SK-N-MC (cell line): ENCODE data around the gene MOK.
A peak's percentile ranks its signal among the peaks of the same experiment; 100 is the strongest.

Source experiments
- DNase-seq: peaks from one replicate; pipeline ENCODE4 v3.0.0-alpha.2; 2011; ENCODE audit warnings: low read depth, low spot score
- H3K27ac ChIP-seq: fragments of 200-600 bp; sonication (generic); 2 replicates; pipeline ENCODE4 v1.5.1; 2016; ENCODE audit warnings: mixed run types
- H3K36me3 ChIP-seq: fragments of 200-600 bp; sonication (generic); 2 replicates; pipeline ENCODE4 v1.6.1; 2017; ENCODE audit warnings: antibody characterized with exemption, low read length, mixed read lengths; ENCODE audit not compliant: insufficient read depth
- H3K4me3 ChIP-seq: fragments of 200-600 bp; sonication (generic); 2 replicates; pipeline ENCODE4 v1.5.1; 2016
- H3K9ac ChIP-seq: fragments of 200-600 bp; sonication (generic); 2 replicates; pipeline ENCODE4 v1.8.0; 2017; ENCODE audit warnings: mixed run types, mixed read lengths; ENCODE audit not compliant: insufficient read length
- H3K9me3 ChIP-seq: fragments of 200-600 bp; sonication (generic); 2 replicates; pipeline ENCODE4 v1.6.1; 2017; ENCODE audit warnings: low read depth, mild to moderate bottlenecking, antibody characterized with exemption, low read length, moderate library complexity, mixed read lengths
- EZH2 ChIP-seq: fragments of 200-600 bp; sonication (generic); IDR thresholded peaks from one replicate; pipeline ENCODE4 v1.6.1; 2017; ENCODE audit warnings: antibody characterized with exemption
- FOXP2 ChIP-seq: optimal IDR thresholded peaks from 2 replicates; pipeline ENCODE3; 2011; ENCODE audit warnings: mild to moderate bottlenecking, moderate library complexity; ENCODE audit not compliant: insufficient read depth; ENCODE audit errors: extremely low read length, control extremely low read depth
- POLR2AphosphoS5 ChIP-seq: IDR thresholded peaks from 2 replicates; pipeline ENCODE4 v1.6.1; 2012; ENCODE audit warnings: mild to moderate bottlenecking, low read depth, low read length, borderline replicate concordance

MOK gene

GRCh38 chr14:102235275-102235897, 69.6 kb downstream of the MOK start:
- H3K36me3 ChIP-seq, result no peaks in the 10 kb centered on the region
- no peak overlapping the region for H3K27ac ChIP-seq
- no peak for DNase-seq
- H3K9me3 ChIP-seq, result no peaks in the 10 kb centered on the region
- no peak for TF ChIP-seq POLR2AphosphoS5
- TF ChIP-seq EZH2, result no peak
- TF ChIP-seq FOXP2, result no peak
- H3K4me3 ChIP-seq, result no peak overlapping the region
- no peak overlapping the region for H3K9ac ChIP-seq

DNA sequence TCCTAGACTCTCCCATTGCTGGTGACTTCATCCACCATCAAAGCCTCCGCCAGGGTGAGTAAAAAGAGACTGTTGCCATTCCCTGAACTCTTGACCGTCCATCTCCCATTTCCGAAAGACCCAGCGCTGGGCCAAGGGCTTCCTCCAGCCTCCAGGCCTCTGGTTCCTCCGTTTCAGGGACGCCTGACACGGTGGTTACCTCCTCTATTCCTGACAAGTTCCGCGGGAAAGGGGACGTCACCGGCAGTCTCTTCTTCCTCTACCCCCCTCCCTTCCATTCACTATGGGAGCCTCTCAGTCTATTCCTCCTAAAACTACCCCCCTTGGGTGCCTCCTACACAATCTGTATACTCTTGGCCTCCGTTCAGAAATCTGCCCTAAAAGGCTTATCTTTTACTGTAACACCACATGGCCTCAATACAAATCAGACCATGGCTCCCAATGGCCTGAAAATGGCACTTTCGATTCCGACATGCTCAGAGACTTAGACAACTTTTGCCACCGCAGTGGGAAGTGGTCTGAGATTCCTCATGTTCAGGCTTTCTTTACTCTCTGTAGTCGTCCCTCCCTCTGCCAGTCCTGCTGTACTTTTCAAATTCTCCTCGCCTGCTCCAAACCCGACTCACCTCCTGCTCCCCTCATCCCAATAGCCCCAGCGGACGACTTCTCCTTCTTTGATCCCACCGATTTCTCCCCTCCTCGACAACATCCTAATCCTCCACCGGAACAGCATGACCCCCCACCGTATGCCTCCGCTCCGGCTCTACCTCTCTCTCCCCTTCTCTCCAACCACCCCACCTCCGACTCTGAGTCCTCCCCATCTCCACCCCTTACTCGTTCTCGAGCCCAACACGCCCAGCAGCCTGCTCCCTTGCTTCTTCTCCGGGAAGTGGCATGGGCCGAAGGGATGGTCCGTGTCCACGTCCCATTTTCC, 70.4 kb downstream of the MOK start:
- Histone ChIP-seq H3K4me3 (no peak overlapping the region), H3K9me3 (no peaks in the 10 kb centered on the region), H3K27ac (no peak overlapping the region), H3K36me3 (no peaks in the 10 kb centered on the region), H3K9ac (peak overlapping the region; percentile 22)
- no peak for DNase-seq
- TF ChIP-seq POLR2AphosphoS5, result no peak
- no peak for TF ChIP-seq FOXP2
- TF ChIP-seq EZH2, result no peak

- DNase-seq, result no peak
- H3K4me3 ChIP-seq, result no peak overlapping the region
- no peaks in the 10 kb centered on the region for H3K9me3 ChIP-seq
- TF ChIP-seq FOXP2 (no peak), POLR2AphosphoS5 (no peak), EZH2 (no peak)
- no peak overlapping the region for H3K9ac ChIP-seq
- H3K36me3 ChIP-seq, result no peaks in the 10 kb centered on the region
- no peak overlapping the region for H3K27ac ChIP-seq
Observed at GRCh38 chr14:102233081-102233480, 71.9 kb downstream of the MOK start.

DNA sequence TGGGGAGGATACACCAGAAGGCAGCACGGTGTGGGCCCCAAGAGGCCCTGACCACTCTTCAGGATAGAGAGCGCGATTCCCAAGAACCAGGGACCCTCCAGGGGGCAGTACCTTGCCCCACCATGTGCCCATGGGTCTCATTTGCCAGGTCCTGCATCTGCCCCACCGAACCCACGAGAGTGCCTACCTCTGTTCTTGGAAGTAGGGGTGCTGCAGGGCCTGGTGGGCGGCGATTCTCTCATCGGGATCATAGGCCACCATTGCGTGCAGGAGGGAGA, 72.7 kb downstream of the MOK start:
- Histone ChIP-seq H3K36me3 (no peaks in the 10 kb centered on the region), H3K9ac (no peak overlapping the region), H3K27ac (no peak overlapping the region), H3K4me3 (no peak overlapping the region), H3K9me3 (no peaks in the 10 kb centered on the region)
- no peak for DNase-seq
- TF ChIP-seq POLR2AphosphoS5 (no peak), EZH2 (no peak), FOXP2 (no peak)

- Histone ChIP-seq H3K9ac (no peak overlapping the region), H3K27ac (no peak overlapping the region), H3K36me3 (no peaks in the 10 kb centered on the region), H3K9me3 (no peaks in the 10 kb centered on the region), H3K4me3 (no peak overlapping the region)
- no peak for DNase-seq
- TF ChIP-seq POLR2AphosphoS5 (no peak), FOXP2 (no peak), EZH2 (no peak)
Observed at GRCh38 chr14:102231476-102232347, 73.3 kb downstream of the MOK start.

DNA sequence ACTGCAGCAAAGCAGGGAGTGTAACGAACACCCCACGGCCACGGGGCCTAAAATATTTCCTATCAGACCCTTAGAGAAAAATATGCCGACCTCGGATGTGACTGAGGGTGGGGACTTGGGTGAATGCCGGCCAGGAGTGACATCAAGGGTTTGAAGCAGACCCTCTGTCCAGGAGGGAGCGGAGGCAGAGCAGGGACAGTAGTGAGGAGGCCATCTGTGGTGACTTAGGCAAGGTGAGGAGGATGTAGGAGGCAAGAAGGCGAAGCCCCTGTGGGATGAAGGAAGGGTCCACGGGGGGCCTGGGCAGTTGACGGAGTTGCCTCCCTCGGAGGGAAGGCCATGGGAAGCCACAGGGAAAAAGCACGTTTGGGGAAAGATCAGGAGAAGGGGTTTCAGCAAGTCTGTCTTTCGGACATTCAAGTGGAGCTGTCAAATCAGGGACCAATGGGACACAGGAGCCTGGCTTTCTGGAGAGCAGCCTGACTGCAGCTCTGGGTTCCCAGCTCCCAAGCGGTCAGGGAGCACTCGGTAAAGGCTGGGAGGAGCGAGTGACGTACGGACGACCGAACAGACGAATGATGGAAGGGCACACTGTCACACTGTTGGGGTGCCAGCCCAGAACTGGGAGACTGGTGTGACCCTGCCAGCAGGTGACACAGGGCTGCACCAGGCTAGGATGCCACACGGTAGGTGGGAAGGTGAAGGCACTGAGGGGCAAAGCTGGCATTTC, 74.3 kb downstream of the MOK start:
- Histone ChIP-seq H3K4me3 (no peak overlapping the region), H3K27ac (no peak overlapping the region), H3K9ac (no peak overlapping the region), H3K36me3 (no peaks in the 10 kb centered on the region), H3K9me3 (no peaks in the 10 kb centered on the region)
- no peak for TF ChIP-seq FOXP2
- no peak for TF ChIP-seq EZH2
- no peak for TF ChIP-seq POLR2AphosphoS5
- no peak for DNase-seq

DNA sequence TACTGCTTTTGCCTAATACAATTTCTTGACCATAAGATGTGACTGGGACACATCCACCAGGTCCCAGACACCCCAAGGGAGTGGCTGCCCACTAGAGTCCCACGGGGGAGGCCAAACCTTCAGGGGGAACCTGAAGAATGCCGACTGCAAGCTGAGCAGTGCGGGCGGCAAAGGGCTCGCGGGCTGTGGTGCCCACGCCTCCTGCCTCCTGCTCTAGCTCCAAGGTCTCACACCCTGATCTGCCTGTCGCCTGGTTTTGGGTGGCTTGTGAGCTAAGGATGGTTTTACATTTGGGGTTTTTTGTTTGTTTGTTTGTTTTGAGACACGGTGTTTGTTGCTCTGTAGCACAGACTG, 75.2 kb downstream of the MOK start:
- no peak overlapping the region for H3K4me3 ChIP-seq
- no peaks in the 10 kb centered on the region for H3K9me3 ChIP-seq
- TF ChIP-seq FOXP2, result no peak
- TF ChIP-seq EZH2, result no peak
- no peak for TF ChIP-seq POLR2AphosphoS5
- no peak overlapping the region for H3K9ac ChIP-seq
- H3K27ac ChIP-seq, result no peak overlapping the region
- no peaks in the 10 kb centered on the region for H3K36me3 ChIP-seq
- no peak for DNase-seq
